ENCODE data around the gene HMCES. TPM values are rescaled to one million over a fixed set of nuclear protein-coding genes. Genes with fewer than 3 reads are reported as not detected.

The HMCES gene
- polyA plus RNA-seq, 1 of the 3 experiments (the other 2 are of a cell fraction) = 32.4 TPM

GRCh38 chr3:129320261-129320660 is 41.6 kb downstream of the HMCES start:
- H3K27ac ChIP-seq (ENCODE audit: low read depth in 2 of 2, low read length in 1 of 2) = no peak overlapping the region
- no peak for DNase-seq
- no peaks in the 10 kb centered on the region for H3K9me3 ChIP-seq
- H3K27me3 ChIP-seq (ENCODE audit: insufficient read depth) = no peaks in the 10 kb centered on the region
- ChIA-PET POLR2A (no interaction called here), CTCF (interaction anchor here (0.9 to 1.3 kb wide), 2 partner anchors 8 to 10 kb away, joined by 3 to 4 read pairs; no protein-coding TSS in a partner anchor)
- no peaks in the 10 kb centered on the region for H3F3A ChIP-seq (replicated peaks; ENCODE audit: insufficient read depth)
- WGBS (ENCODE audit: low lambda C conversion rate) = 68% methylated on average over 2 of the region's 8 CpGs
- no peaks in the 10 kb centered on the region for H3K9me2 ChIP-seq
- H3K36me3 ChIP-seq (replicated peaks in 1 of 2; ENCODE audit: control insufficient read depth in 1 of 2, insufficient read depth in 2 of 2, low read length in 1 of 2) = no peaks in the 10 kb centered on the region
- no peaks in the 10 kb centered on the region for H4K20me1 ChIP-seq (ENCODE audit: insufficient read depth)
- peaks cover 17% of the 10 kb centered on the region; the same call in 1 of the 2 replicates for H3K79me2 ChIP-seq (ENCODE audit: insufficient read depth)
- no peak overlapping the region for H3K4me3 ChIP-seq (ENCODE audit: low read depth in 2 of 2, low read length in 1 of 2)
- H3K4me1 ChIP-seq (ENCODE audit: control insufficient read depth in 1 of 2, insufficient read depth in 2 of 2, low read depth in 1 of 2, low read length in 1 of 2) = peaks cover 0 to 7% of the 10 kb centered on the region in 2 experiments; a peak in 1 of 4 replicates
- H3K9ac ChIP-seq = no peak overlapping the region
- no peak overlapping the region for H3K4me2 ChIP-seq
- H2AFZ ChIP-seq (ENCODE audit: low read depth) = no peak overlapping the region
- TF ChIP-seq EZH2phosphoT487 (IDR thresholded peaks at IDR 0.05; ENCODE audit: borderline replicate concordance, low read depth) = no peak
- TF ChIP-seq, protein P1, sequence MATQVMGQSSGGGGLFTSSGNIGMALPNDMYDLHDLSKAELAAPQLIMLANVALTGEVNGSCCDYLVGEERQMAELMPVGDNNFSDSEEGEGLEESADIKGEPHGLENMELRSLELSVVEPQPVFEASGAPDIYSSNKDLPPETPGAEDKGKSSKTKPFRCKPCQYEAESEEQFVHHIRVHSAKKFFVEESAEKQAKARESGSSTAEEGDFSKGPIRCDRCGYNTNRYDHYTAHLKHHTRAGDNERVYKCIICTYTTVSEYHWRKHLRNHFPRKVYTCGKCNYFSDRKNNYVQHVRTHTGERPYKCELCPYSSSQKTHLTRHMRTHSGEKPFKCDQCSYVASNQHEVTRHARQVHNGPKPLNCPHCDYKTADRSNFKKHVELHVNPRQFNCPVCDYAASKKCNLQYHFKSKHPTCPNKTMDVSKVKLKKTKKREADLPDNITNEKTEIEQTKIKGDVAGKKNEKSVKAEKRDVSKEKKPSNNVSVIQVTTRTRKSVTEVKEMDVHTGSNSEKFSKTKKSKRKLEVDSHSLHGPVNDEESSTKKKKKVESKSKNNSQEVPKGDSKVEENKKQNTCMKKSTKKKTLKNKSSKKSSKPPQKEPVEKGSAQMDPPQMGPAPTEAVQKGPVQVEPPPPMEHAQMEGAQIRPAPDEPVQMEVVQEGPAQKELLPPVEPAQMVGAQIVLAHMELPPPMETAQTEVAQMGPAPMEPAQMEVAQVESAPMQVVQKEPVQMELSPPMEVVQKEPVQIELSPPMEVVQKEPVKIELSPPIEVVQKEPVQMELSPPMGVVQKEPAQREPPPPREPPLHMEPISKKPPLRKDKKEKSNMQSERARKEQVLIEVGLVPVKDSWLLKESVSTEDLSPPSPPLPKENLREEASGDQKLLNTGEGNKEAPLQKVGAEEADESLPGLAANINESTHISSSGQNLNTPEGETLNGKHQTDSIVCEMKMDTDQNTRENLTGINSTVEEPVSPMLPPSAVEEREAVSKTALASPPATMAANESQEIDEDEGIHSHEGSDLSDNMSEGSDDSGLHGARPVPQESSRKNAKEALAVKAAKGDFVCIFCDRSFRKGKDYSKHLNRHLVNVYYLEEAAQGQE (IDR thresholded peaks at IDR 0.05; ENCODE audit: low read depth, low read length) = no peak
- no peak for TF ChIP-seq SMC3 (IDR thresholded peaks at IDR 0.05; ENCODE audit: low read depth, low read length)
- no peak for TF ChIP-seq MXI1 (IDR thresholded peaks at IDR 0.05; ENCODE audit: low read depth, low read length)
- no peak for TF ChIP-seq TEAD4 (IDR thresholded peaks at IDR 0.05; ENCODE audit: borderline replicate concordance, insufficient read depth)
- no peak for TF ChIP-seq PBX3 (IDR thresholded peaks at IDR 0.05)
- TF ChIP-seq YY1 (IDR thresholded peaks at IDR 0.05; ENCODE audit: low read depth) = no peak
- TF ChIP-seq CTCF (IDR thresholded peaks at IDR 0.05) = no peak
- no peak for TF ChIP-seq MAX (IDR thresholded peaks at IDR 0.05; ENCODE audit: low read depth)
- TF ChIP-seq FOXJ3 (CRISPR knock-in tag; IDR thresholded peaks at IDR 0.05) = no peak
- TF ChIP-seq USF1 (IDR thresholded peaks at IDR 0.05; ENCODE audit: borderline replicate concordance, low read depth) = no peak
- TF ChIP-seq CHD2 (IDR thresholded peaks at IDR 0.05; ENCODE audit: low read length, partially characterized antibody) = no peak
- no peak for TF ChIP-seq USF2 (IDR thresholded peaks at IDR 0.05; ENCODE audit: borderline replicate concordance, low read depth, low read length)
- TF ChIP-seq RFX5 (IDR thresholded peaks at IDR 0.05; ENCODE audit: low read length) = no peak
- TF ChIP-seq ZBTB33 (IDR thresholded peaks at IDR 0.05; ENCODE audit: borderline replicate concordance, low read depth) = no peak
- TF ChIP-seq EP300 (IDR thresholded peaks at IDR 0.05; ENCODE audit: borderline replicate concordance in 1 of 2, low read depth in 1 of 2, low read length in 1 of 2) = no peak
- no peak for TF ChIP-seq SIN3A (IDR thresholded peaks at IDR 0.05; ENCODE audit: borderline replicate concordance, low read depth, low read length)
- no peak for TF ChIP-seq RAD21 (IDR thresholded peaks at IDR 0.05; ENCODE audit: low read length)
- TF ChIP-seq FOSL2 (IDR thresholded peaks at IDR 0.05; ENCODE audit: borderline replicate concordance, low read depth) = no peak
